HG03439 (cell line): ENCODE measurements around the gene GPHB5.
"Not testable (repeated sequence)": the region's sequence is repeated elsewhere in the genome, so short reads cannot be mapped to it uniquely, and the experiment has no call there.

ENCODE experiments used
- ATAC-seq: cut with Tn5 transposase; IDR thresholded peaks from one replicate; pipeline ENCODE4 v1.9.1; 2021; ENCODE audit warnings: mild to moderate bottlenecking, moderate library complexity; ENCODE audit not compliant: unreplicated experiment

GPHB5 gene

GRCh38 chr14:63296060-63296563 lies 22.6 kb downstream of the GPHB5 start:
- peak; percentile 72 for ATAC-seq

DNA sequence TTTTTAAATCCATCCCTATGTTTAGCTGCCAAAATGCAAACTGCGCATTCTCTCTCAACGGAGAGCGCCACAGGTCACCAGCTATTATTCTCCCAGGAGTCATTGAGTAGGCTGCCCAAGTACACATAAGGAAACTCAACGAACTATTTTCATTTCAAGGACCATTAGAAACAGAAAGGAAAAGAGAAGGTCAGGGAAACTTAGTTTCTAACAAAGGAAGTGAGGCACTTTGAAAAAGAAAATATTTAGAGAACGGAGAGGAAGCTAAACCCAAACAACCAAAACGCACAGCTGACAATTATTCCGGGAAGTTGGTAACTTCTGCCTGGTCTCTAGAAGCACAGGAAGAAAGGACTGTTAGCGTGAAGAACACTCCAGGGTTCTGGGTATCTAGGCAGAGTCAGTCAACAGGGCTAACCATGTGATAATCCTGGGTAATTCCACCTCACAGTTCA lies 23.5 kb downstream of the GPHB5 start:
- ATAC-seq = peak; percentile 52

DNA sequence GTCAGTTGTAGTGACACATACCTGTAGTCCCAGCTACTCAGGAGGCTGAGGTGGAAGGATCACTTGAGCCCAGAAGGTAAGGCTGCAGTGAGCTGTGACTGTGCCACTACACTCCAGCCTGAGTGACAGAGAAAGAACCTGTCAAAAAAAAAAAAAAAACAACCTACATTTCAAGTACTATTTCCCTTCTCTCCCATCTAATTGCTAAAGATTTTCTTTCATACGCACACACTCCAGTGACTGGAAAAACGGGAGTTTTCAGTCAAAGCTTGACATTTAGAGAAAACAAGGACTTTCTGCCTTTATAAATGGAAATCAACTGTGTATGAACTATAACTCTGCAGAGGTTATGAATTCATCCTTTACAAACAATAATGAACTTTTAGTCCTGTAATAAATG lies 25.9 kb downstream of the GPHB5 start:
- ATAC-seq = no peak

DNA sequence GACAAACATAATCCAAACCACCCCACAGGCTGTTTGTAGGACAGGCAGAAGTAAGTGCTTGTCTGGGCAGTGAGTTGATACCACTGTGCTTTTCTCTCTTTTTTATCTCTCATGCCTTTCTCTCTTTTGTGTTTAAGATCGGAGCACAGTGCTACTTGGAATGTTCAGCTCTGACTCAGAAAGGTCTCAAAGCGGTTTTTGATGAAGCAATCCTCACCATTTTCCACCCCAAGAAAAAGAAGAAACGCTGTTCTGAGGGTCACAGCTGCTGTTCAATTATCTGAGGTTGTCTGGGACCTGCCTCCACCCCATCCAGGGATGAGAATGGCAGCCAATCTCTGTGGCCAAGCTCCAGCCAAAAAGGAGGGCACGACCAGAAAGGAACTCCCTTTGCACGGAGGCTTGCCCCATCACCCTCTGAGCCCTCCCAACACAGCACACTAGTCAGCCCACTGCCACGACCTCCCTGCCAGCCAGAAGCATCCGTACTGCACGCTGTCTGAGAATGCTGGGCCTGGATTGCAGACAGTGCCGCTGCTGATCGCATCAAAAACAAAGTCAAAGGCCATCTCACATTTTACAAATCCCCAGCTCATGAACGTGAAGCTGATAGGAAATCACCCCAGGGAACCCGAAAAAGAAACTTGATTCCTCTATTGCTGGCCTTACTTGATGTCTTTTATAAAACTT lies 27.8 kb downstream of the GPHB5 start:
- ATAC-seq = no peak

DNA sequence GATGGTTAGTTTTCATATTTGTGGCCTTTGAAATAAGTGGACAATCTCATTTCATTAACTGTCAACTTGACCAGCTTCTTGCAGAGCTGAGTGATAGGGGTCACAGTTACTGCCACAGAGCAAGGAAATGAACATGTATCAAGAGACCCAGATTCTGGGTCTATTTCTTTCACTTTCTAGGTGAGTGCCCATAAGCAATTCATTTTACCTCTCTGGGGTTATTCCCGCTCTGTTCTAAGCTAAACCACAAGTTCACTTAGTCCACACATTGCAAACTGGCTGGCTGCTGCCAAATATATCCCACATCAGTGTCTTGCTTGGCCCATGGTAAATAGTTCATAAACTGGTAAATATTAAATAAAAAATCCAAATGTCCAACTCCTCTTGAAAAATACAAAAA lies 29.9 kb downstream of the GPHB5 start:
- ATAC-seq = peak; percentile 53

DNA sequence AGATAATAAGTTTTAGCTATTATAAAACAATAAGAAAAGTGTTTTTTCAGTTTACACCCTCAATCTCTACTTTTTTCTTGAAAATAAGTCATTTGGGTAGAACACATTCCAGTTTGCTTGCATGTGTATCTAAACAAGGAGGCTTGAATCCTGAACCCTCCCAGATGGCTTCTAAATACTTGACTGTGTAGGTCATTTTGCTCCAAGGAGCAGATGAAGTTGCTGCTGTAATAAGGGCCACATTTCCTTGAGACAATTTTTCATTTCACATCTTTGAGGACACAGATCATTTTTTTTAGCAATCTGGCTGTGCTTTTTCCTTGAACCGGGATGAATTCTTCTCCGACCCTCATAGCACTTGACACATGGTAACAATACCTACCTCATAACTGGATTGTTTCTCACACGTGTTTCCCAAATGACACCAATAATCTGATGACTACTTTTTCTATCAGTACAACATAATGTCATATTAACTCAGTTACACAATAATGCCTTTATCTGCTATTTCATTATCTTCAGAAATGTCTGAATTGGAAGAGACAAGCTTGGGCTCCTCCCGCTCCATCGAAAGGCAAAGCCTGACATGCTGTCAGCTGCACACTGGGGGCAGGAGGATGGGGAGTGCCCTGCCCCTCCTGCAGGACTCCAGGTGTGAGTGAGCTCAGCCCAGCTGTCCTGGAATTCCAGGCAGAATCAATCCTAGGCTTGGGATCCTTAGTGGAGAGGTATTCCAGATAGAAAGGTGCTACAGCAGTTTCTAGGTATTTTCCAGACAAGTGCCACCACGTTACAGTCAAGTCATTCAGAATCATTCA lies 30.9 kb downstream of the GPHB5 start:
- no peak for ATAC-seq

DNA sequence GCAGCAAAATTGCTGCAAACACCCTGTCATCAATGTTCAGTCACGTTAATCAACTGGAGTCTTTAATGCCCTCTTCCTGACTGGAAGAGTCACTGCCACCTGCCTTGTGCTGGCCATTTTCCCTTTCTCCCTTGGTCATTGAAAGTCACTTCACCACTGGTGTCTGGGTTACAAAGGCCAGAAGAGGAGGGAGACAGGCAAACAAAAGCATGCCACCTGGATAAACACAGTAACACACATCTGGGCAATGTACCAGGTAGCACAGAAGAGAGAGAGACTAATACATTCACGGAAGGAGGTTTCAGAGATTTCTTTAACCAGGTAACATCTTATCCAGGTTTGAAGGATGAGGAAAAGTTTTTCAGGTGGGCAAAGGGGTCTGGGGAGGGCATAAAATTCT lies 32.7 kb downstream of the GPHB5 start:
- no peak for ATAC-seq

DNA sequence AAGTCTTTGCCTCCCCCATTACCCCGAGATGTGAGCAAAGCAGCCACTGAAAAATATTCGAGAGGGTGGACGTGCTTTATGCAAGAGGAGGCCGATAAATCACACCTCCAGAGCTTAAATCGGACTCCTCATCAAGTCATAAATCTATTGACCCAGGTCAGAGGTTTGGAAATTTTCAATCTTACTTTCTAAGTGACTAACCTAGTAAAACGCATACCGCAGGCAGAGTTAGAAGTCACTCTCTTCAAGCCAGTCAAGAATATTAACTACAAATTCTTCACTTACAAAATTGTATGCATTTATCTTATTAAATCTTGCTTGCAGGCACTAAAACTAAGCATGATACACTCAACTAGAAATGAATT lies 34.9 kb downstream of the GPHB5 start:
- ATAC-seq = no peak

DNA sequence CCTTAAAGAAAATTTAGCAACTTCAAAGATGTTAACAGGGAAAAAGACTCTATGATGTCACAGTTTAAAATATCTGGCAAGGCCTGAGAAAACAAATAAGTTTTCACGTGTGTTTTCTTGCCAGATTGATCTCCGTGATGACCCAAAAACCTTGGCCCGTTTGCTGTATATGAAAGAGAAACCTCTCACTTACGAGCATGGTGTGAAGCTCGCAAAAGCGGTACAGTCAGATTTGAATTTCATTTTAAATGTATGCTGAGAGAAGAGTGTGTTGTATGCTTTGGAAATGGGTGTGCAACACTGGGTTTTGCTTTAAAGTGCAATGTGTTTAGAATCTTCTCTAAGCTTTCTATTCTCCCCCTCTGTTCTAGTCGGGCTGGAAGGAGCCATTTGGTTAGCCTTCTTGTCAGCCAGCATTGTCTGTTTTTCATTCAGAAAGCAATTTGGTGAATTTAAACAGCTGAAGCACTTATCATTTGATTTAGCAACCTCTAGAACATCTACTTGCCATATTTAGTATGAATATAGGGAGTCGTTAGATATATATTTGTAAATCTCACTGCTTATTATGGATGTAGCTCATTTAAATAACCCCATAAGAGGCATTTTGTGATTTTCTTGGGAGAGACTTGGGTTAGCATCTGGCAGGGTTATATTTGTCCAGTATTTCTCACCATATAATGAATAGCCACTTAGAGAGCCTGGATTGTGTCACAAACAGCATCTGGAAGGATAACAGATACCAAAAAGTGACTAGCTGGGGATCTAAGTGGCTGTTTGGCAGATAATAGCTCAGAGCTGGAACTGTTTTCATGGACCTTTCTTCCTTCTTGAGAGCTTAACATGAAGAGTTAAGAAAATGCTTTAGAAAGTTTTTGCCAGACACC lies 35.5 kb downstream of the GPHB5 start:
- peak; percentile 72 for ATAC-seq

DNA sequence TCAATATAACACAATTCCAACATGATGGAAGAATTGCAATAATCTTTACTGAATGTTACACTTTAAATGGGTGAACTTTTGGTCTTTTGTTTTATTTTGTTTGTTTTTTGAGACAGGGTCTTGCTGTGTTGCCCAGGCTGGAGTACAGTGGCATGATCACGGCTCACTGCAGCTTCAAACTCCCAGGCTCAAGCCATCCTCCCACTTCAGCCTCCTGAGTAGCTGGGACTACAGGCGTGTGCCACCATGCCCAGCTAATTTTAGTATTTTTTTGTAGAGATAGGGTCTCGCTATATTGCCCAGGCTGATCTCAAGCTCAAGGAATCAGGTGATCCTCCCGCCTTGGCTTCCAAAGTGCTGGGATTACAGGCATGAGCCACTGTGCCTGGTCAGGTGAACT lies 38.8 kb downstream of the GPHB5 start:
- not testable (repeated sequence) for ATAC-seq

DNA sequence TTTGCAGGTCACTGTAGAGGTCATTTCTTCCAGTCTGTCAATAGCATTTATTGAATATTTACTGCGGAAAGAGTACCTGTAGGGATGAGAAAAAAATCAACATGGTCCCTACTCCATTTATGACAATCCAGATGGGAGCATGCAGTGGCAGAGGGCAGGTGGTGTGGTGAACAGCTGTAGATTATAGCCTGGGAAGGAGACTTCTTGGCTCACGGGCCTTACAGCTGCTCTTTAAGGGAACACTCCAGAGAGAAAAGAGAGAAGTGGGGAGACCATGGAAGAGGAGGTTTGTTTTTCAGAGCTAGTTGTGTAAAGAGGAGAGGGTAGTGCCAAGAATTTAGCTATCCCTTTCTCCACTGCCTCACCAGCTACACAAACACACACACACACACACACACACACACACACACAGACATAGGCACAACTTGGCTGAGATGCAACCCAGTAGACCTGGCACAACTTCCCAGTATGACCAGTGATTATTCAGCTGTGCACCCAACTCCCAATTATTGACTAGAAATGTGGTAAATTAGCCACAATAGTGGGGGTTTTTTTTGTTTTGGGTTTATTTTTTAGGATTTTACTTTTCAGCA lies 41.0 kb downstream of the GPHB5 start:
- no peak for ATAC-seq

GRCh38 chr14:63276492-63277342 lies 42.0 kb downstream of the GPHB5 start:
- peak; percentile 61 for ATAC-seq

DNA sequence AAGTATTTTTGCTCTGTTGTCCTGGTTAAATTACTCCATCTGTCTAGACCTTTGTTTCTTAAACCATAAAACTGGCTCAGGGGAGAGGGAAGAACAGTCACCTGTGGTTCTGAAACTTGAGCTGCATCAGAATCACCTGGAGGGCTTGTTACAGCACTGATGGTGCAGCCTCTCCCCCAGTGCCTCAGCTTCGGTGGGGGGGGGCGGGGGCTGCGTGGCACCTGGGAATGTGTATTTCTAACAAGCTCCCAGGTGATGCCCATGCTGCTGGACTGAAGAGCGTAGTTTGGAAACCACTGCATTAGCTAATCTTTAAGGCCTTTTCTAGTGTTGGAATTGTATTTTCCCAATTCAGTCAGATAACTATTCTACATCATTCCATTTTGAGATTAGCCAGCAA lies 42.7 kb downstream of the GPHB5 start:
- ATAC-seq = no peak

GRCh38 chr14:63275611-63276010 lies 43.1 kb downstream of the GPHB5 start:
- no peak for ATAC-seq

- no peak for ATAC-seq
These were observed 44.7 kb downstream of the GPHB5 start for GRCh38 chr14:63273717-63274655.

DNA sequence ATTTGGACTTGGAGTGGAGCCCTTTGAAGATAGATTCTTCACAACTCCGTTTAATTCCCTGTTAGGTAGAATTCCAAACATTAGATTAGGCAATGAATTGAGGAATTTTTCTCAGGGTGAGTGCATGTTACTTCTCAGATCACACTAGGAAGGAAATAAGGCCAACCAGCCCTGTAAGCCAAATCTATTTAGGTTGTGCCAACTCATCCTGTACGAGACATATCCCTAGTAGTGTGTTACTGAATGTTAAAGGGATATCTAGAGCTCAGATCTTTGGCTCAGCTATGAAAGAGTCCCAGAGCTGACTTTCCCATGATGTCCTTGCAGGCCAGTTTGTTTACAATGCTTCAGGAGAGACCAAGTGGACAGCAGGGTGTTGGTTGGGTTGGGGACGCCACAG lies 45.6 kb downstream of the GPHB5 start:
- no peak for ATAC-seq

- no peak for ATAC-seq
These were observed 49.0 kb downstream of the GPHB5 start for GRCh38 chr14:63269561-63270225.

DNA sequence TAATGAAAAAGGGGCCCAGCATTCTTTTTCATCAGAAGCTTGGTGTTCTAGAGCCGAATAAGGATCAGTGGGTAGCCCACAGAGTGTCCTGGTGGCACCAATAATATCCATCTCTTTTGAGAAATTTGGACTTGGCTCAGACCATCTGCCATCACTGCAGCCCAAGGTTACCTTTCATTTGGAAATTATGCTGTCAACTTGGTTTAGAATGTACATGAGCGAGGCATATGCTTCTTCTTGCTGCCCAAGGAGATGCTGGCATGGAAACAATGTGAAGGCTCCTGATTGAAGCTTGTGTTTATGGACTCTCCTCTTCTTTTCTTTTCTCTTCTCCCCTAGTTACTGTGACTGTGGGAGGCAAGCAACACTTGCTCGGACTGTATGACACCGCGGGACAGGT lies 50.0 kb downstream of the GPHB5 start:
- no peak for ATAC-seq
